Stimulated activated CD8-positive, alpha-beta memory T cell treated with anti-CD3 and anti-CD28 coated beads, Interleukin-2, amount 100 ng/mL, for 1 hour (primary cell): Measurements from ENCODE around the gene GLS.

Source experiments
- DNase-seq, 2 donors: peaks; one replicate each; pipeline ENCODE4 v3.0.0-alpha.2; 2020; ENCODE audit warnings: low read depth in 2 of 2

GLS gene

GRCh38 chr2:191012845-191013681 lies 132.4 kb downstream of the GLS start:
- no peak for DNase-seq

GRCh38 chr2:191013682-191013931 lies 133.0 kb downstream of the GLS start:
- DNase-seq = no peak

- DNase-seq = peak; percentile 91 to 95
Observed at GRCh38 chr2:191013932-191014652, 133.5 kb downstream of the GLS start, which contains the start of gene STAT1. TSS of gene STAT1 (minus strand) at chr2:191014171. CDS start at chr2:191010003, 4,168 bp downstream.

GRCh38 chr2:191014653-191015020 lies 134.0 kb downstream of the GLS start:
- no peak for DNase-seq
